SK-N-SH (cell line): Measurements from ENCODE around the gene DSTN. TPM values are rescaled to one million over a fixed set of nuclear protein-coding genes. Genes with fewer than 3 reads are reported as not detected.
A peak's percentile ranks its signal among the peaks of the same experiment; 100 is the strongest.

Experiments used
- CTCF ChIA-PET: fragments of 300-600, 350-600 bp; formaldehyde crosslinking; extraction: SDS; loops from one replicate; lab custom pipeline; 2021; lab: Yijun Ruan, JAX
- POLR2A ChIA-PET: fragments of 350-600 bp; sonication (Branson Sonifier 250); formaldehyde crosslinking; extraction: SDS; loops from one replicate; lab custom pipeline; 2020; ENCODE audit warnings: antibody characterized with exemption, inconsistent platforms; lab: Yijun Ruan, JAX
- DNase-seq: peaks from one replicate; pipeline ENCODE4 v3.0.0; 2012
- H2AFZ ChIP-seq: fragments of 200-600 bp; sonication (generic); 2 replicates; pipeline ENCODE4 v1.8.1; 2016; ENCODE audit warnings: antibody characterized with exemption, mild to moderate bottlenecking, low read depth
- H3F3A ChIP-seq: fragments of 200-600 bp; sonication (generic); replicated peaks from 2 replicates; pipeline ENCODE3; 2016; ENCODE audit warnings: antibody characterized with exemption, mild to moderate bottlenecking; ENCODE audit not compliant: insufficient read depth
- H3K27ac ChIP-seq, 2 experiments: fragments of 200-500 bp in 1 of 2; fragments of 200-600 bp in 1 of 2; sonication (Bioruptor generic) in 1 of 2; sonication (generic), shearing (Covaris generic) in 1 of 2; 2 replicates each; pipeline versions ENCODE4 v1.5.1 to v1.6.1; 2014 to 2016; ENCODE audit warnings: low read depth in 2 of 2, inconsistent platforms in 1 of 2, low read length in 1 of 2, mild to moderate bottlenecking in 1 of 2, mixed read lengths in 1 of 2
- H3K27me3 ChIP-seq: fragments of 200-600 bp; sonication (generic), shearing (Covaris generic); 2 replicates; pipeline ENCODE4 v1.6.1; 2016; ENCODE audit warnings: mixed run types; ENCODE audit not compliant: insufficient read depth
- H3K36me3 ChIP-seq, 2 experiments: fragments of 200-500 bp in 1 of 2; fragments of 200-600 bp in 1 of 2; sonication (Bioruptor generic) in 1 of 2; sonication (generic) in 1 of 2; replicated peaks in 1 of 2; 2 replicates each; pipeline versions ENCODE3 to v1.5.1; 2014 to 2016; ENCODE audit warnings: low read length in 1 of 2, mild to moderate bottlenecking in 1 of 2; ENCODE audit not compliant: insufficient read depth in 2 of 2, control insufficient read depth in 1 of 2
- H3K4me1 ChIP-seq, 2 experiments: fragments of 200-500 bp in 1 of 2; fragments of 200-600 bp in 1 of 2; sonication (Bioruptor generic) in 1 of 2; sonication (generic), shearing (Covaris generic) in 1 of 2; 2 replicates each; pipeline versions ENCODE4 v1.5.1 to v1.6.1; 2014 to 2016; ENCODE audit warnings: low read depth in 1 of 2, low read length in 1 of 2, mixed run types in 1 of 2; ENCODE audit not compliant: insufficient read depth in 2 of 2, control insufficient read depth in 1 of 2
- H3K4me2 ChIP-seq: fragments of 200-600 bp; sonication (generic), shearing (Covaris generic); 2 replicates; pipeline ENCODE4 v1.6.1; 2017; ENCODE audit warnings: mixed run types
- H3K4me3 ChIP-seq, 2 experiments: fragments of 200-500 bp in 1 of 2; fragments of 200-600 bp in 1 of 2; sonication (Bioruptor generic) in 1 of 2; sonication (generic), shearing (Covaris generic) in 1 of 2; 2 replicates each; pipeline versions ENCODE4 v1.5.1 to v1.8.1; 2014 to 2016; ENCODE audit warnings: low read depth in 2 of 2, inconsistent platforms in 1 of 2, low read length in 1 of 2, mild to moderate bottlenecking in 1 of 2, mixed read lengths in 1 of 2, moderate library complexity in 1 of 2
- H3K79me2 ChIP-seq: fragments of 200-600 bp; sonication (generic); 2 replicates; pipeline ENCODE4 v1.8.1; 2017; ENCODE audit warnings: mild to moderate bottlenecking; ENCODE audit not compliant: insufficient read depth
- H3K9ac ChIP-seq: fragments of 200-600 bp; sonication (generic); 2 replicates; pipeline ENCODE4 v1.6.1; 2017; ENCODE audit warnings: mixed run types
- H3K9me2 ChIP-seq: fragments of 200-600 bp; sonication (generic); 2 replicates; pipeline ENCODE4 v1.6.1; 2017; ENCODE audit warnings: mixed run types
- H3K9me3 ChIP-seq: fragments of 200-600 bp; sonication (generic); 2 replicates; pipeline ENCODE4 v1.6.1; 2017; ENCODE audit warnings: mixed run types, mild to moderate bottlenecking, moderate library complexity
- H4K20me1 ChIP-seq: fragments of 200-600 bp; sonication (generic); 2 replicates; pipeline ENCODE4 v1.6.1; 2017; ENCODE audit warnings: mild to moderate bottlenecking, mixed run types; ENCODE audit not compliant: insufficient read depth
- EZH2phosphoT487 ChIP-seq: fragments of 200-600 bp; sonication (generic); IDR thresholded peaks from 2 replicates; pipeline ENCODE4 v1.6.1; 2017; ENCODE audit warnings: low read depth, mixed run types, mild to moderate bottlenecking, antibody characterized with exemption, moderate library complexity, borderline replicate concordance
- JUND ChIP-seq: IDR thresholded peaks from 2 replicates; pipeline ENCODE4 v1.4.0; 2012
- RFX5 ChIP-seq: IDR thresholded peaks from 2 replicates; pipeline ENCODE4 v1.6.1; 2012; ENCODE audit warnings: mild to moderate bottlenecking, improper control_type of control experiment, low read length
- TCF12 ChIP-seq: IDR thresholded peaks from 2 replicates; pipeline ENCODE4 v1.4.0; 2012
- WGBS: methylation state at CpG from one replicate; pipeline ENCODE4 v1.1.6; 2017; ENCODE audit warnings: low lambda C conversion rate; 5-methylcytosine and 5-hydroxymethylcytosine counted together
- polyA plus RNA-seq, 3 experiments: library from polyadenylated mRNA; depleted of rRNA; stranded (reverse); fragments of >200 nt; gene quantifications; 2 replicates each; pipeline ENCODE4 v1.2.3, GENCODE V29; 2012
- TF ChIP-seq, protein P1 (sequence below): fragments of 200-600 bp; sonication (generic); IDR thresholded peaks from 2 replicates; pipeline ENCODE4 v1.6.1; 2017; ENCODE audit warnings: antibody characterized with exemption, mild to moderate bottlenecking, moderate library complexity

The DSTN gene
- polyA plus RNA-seq, 1 of the 3 experiments (the other 2 are of a cell fraction) = 167 TPM

DNA sequence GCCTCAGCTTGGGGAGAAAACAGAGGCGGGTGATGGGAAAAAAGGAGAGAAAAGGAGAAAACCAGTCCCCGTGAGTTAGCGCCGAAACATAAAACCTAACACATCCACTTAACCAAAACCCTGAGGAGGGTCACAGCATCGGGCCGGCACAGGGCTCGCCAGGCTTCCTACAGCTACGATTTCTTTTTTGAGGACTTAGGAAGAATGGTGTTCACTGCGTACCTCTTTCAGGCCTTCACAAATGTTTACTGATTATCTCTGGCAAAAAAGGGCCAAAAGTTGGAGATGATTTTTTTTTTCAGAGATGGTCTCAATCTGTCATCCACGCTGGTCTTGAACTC lies 48.8 kb downstream of the DSTN start (continued):
- TF ChIP-seq, protein P1, sequence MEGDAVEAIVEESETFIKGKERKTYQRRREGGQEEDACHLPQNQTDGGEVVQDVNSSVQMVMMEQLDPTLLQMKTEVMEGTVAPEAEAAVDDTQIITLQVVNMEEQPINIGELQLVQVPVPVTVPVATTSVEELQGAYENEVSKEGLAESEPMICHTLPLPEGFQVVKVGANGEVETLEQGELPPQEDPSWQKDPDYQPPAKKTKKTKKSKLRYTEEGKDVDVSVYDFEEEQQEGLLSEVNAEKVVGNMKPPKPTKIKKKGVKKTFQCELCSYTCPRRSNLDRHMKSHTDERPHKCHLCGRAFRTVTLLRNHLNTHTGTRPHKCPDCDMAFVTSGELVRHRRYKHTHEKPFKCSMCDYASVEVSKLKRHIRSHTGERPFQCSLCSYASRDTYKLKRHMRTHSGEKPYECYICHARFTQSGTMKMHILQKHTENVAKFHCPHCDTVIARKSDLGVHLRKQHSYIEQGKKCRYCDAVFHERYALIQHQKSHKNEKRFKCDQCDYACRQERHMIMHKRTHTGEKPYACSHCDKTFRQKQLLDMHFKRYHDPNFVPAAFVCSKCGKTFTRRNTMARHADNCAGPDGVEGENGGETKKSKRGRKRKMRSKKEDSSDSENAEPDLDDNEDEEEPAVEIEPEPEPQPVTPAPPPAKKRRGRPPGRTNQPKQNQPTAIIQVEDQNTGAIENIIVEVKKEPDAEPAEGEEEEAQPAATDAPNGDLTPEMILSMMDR = no peak
- TF ChIP-seq EZH2phosphoT487 = no peak

DNA sequence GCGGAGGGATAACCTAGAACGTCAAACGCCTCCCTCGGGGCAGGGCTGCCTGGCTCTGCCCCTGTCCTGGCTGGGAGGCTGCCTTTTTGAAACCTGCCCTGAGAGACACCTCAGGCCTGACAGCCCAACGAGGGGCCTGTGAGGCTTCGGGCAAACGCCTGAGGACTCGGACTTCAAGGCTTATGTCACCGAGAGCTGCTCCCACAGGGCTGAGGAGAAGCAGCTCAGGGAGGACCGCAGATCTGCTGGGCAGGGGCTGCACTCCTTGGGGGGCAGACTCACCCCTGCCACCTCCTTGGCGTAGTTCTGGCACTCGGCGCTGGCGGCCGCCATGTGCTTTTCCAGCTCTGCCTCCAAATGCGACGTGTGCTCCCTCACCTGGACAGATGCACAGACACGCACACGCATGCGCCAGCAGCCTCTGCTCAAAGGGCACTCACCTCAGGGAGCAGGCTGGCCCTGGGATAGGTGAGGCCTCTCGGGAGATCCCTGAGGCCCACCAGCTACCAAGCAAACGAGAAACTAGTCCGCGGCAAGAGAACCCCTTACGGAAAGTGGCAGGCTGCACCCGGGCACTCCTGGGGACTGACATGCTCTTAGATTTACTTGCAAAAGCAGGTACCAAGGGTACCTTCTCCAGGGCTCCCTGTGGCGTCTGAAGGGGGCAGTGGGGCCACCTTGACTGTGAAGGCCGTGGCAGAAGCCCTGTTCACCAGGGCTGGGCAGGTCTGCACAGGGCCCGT lies 49.6 kb downstream of the DSTN start:
- Histone ChIP-seq H3K36me3 (peaks cover 3 to 66% of the 10 kb centered on the region in 2 experiments), H3K79me2 (no peaks in the 10 kb centered on the region), H2AFZ (no peak overlapping the region), H3K4me1 (no peaks in the 10 kb centered on the region), H3F3A (no peaks in the 10 kb centered on the region), H3K27ac (no peak overlapping the region), H3K4me3 (no peak overlapping the region), H3K4me2 (no peak overlapping the region), H3K9me2 (no peaks in the 10 kb centered on the region), H4K20me1 (no peaks in the 10 kb centered on the region), H3K9ac (no peak overlapping the region), H3K27me3 (no peaks in the 10 kb centered on the region), H3K9me3 (no peaks in the 10 kb centered on the region)
- no peak for TF ChIP-seq JUND
- no peak for TF ChIP-seq RFX5
- ChIA-PET POLR2A (no interaction called here), CTCF (interaction anchor here (1.1 to 8.7 kb wide), 4 partner anchors 50 to 115 kb away, joined by 3 to 96 read pairs (median 20); partner anchors contain the start of gene DSTN)
- 97% methylated on average over 20 of the region's 29 CpGs for WGBS
- DNase-seq = peak; percentile 4

DNA sequence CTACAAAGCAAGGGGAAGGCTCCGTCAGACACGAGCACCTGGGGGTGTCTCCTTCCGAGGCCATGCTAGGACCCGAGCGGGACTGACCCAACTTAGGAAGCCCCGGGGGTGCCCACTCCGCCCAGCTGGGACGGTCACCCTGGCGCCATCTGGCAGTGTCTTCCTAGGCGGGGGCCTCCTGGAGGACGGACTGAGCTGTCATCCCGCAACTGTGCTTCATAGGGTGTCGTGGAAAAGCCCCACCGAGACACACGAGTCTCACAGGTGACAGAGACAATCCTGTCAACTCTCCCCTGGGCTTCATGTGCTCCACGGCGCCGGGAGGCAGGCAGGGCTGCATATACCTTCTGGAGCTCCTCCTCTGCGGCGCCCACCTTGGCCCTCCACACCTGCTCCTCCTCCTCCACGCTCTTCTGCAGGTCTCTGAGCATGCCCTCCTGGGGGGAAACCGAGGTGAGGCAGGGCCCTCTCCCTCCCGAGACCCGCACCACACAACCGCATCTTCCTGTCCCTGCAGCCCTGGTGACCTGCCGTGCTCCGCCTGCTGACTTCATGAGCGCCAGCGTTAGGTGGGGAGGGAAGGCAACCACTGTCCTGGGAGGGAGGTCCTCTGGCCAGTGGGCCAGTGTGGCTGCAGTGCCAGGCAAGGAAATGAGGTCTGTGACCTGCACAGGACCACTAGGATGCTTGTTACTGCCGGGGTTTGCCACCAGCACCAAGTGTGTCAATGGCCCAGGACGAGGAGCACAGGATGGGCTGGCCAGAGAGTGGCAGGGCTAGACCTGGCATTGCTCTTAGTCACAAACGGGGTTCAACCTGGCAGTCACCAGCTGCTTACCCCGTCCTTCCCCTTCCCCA lies 50.7 kb downstream of the DSTN start:
- no peak overlapping the region for H3K4me2 ChIP-seq
- H3K9me3 ChIP-seq = no peaks in the 10 kb centered on the region
- no peaks in the 10 kb centered on the region for H3K9me2 ChIP-seq
- no peaks in the 10 kb centered on the region for H3K79me2 ChIP-seq
- no peak overlapping the region for H3K27ac ChIP-seq
- H3K36me3 ChIP-seq = peaks cover 3 to 70% of the 10 kb centered on the region in 2 experiments
- H3K27me3 ChIP-seq = no peaks in the 10 kb centered on the region
- no peaks in the 10 kb centered on the region for H3F3A ChIP-seq
- TF ChIP-seq TCF12 = no peak
- ChIA-PET POLR2A (no interaction called here), CTCF (interaction anchor here (2.2 to 8.7 kb wide), 2 partner anchors 83 to 84 kb away, joined by 10 to 96 read pairs; no protein-coding TSS in a partner anchor)
- no peak overlapping the region for H3K9ac ChIP-seq
- H2AFZ ChIP-seq = no peak overlapping the region
- H3K4me3 ChIP-seq = no peak overlapping the region
- DNase-seq = peak; percentile 7
- 84% methylated on average over 9 of the region's 33 CpGs for WGBS
- no peaks in the 10 kb centered on the region for H3K4me1 ChIP-seq
- no peaks in the 10 kb centered on the region for H4K20me1 ChIP-seq
